NK-92 treated with Interleukin-12 subunit alpha and Interleukin-12 subunit beta, amount 100 ng/mL, for 24 hours (cell line): ENCODE results near the gene MACROD2.
"Not testable (repeated sequence)": the region's sequence is repeated elsewhere in the genome, so short reads cannot be mapped to it uniquely, and the experiment has no call there.

Experiments
- DNase-seq: peaks from one replicate; lab custom pipeline; 2025; lab: John Stamatoyannopoulos, UW

The MACROD2 gene

GRCh38 chr20:15977026-15977425 is 1981.7 kb downstream of the MACROD2 start:
- DNase-seq, result no peak

GRCh38 chr20:15977758-15978157 is 1982.4 kb downstream of the MACROD2 start:
- DNase-seq, result no peak

GRCh38 chr20:15985494-15986368 is 1990.4 kb downstream of the MACROD2 start:
- DNase-seq, result not testable (repeated sequence)

- DNase-seq, result no peak
Measured at GRCh38 chr20:15986690-15987089, 1991.4 kb downstream of the MACROD2 start.

- no peak for DNase-seq
Measured at GRCh38 chr20:15991279-15991678, 1996.0 kb downstream of the MACROD2 start.

GRCh38 chr20:15992564-15992963 is 1997.2 kb downstream of the MACROD2 start:
- DNase-seq, result no peak

GRCh38 chr20:16000112-16000511 is 2004.8 kb downstream of the MACROD2 start:
- DNase-seq, result no peak

- no peak for DNase-seq
Measured at GRCh38 chr20:16001286-16001685, 2006.0 kb downstream of the MACROD2 start.

- DNase-seq, result no peak
Measured at GRCh38 chr20:16003310-16003709, 2008.0 kb downstream of the MACROD2 start.

GRCh38 chr20:16004108-16004854 is 2009.0 kb downstream of the MACROD2 start:
- DNase-seq, result no peak

- DNase-seq, result no peak
Measured at GRCh38 chr20:16005021-16005914, 2010.0 kb downstream of the MACROD2 start.

GRCh38 chr20:16005915-16006493 is 2010.7 kb downstream of the MACROD2 start:
- no peak for DNase-seq

GRCh38 chr20:16007164-16007563 is 2011.8 kb downstream of the MACROD2 start:
- no peak for DNase-seq

GRCh38 chr20:16007962-16008361 is 2012.6 kb downstream of the MACROD2 start:
- no peak for DNase-seq

- no peak for DNase-seq
Measured at GRCh38 chr20:16011056-16011455, 2015.7 kb downstream of the MACROD2 start.

- DNase-seq, result no peak
Measured at GRCh38 chr20:16011519-16011918, 2016.2 kb downstream of the MACROD2 start.

- DNase-seq, result not testable (repeated sequence)
Measured at GRCh38 chr20:16012934-16013333, 2017.6 kb downstream of the MACROD2 start.

- DNase-seq, result no peak
Measured at GRCh38 chr20:16013631-16014030, 2018.3 kb downstream of the MACROD2 start.

GRCh38 chr20:16014436-16014835 is 2019.1 kb downstream of the MACROD2 start:
- DNase-seq, result no peak

GRCh38 chr20:16017656-16018055 is 2022.3 kb downstream of the MACROD2 start:
- DNase-seq, result no peak

GRCh38 chr20:16018881-16019280 is 2023.6 kb downstream of the MACROD2 start:
- DNase-seq, result no peak

- DNase-seq, result no peak
Measured at GRCh38 chr20:16020971-16021370, 2025.7 kb downstream of the MACROD2 start.
